Inflammatory macrophage treated with lipopolysaccharide for 1 hour (primary cell): ENCODE results near the gene B4GALT7.

Experiments used
- DNase-seq, 2 donors: peaks; one replicate each; pipeline ENCODE4 v3.0.0-alpha.2; 2020 to 2022

The B4GALT7 gene

GRCh38 chr5:177594071-177594470 lies 5.9 kb upstream of the B4GALT7 start:
- no peak for DNase-seq

DNA sequence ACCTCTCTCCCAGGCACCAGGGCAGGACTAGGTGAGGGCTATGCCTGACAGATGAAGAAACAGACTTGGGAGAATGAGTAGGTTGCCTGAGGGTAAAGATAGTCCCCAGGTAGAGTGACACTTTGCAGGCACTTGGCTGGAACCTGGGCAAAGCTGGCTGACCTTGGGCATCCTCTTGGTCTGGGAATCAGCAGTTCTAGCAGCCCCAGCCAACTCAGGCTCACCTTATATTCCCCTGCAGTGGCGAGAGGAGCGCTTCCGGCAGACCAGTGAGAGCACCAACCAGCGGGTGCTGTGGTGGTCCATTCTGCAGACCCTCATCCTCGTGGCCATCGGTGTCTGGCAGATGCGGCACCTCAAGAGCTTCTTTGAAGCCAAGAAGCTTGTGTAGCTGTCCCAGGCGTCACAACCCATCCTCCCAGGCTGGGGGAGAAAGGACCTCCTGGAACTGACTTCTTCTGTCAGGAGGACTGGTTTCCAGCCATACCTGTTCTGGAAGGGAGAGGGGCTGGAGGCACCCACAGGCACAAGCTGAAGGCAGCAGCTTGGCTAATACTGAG lies 4.8 kb upstream of the B4GALT7 start:
- DNase-seq: no peak

DNA sequence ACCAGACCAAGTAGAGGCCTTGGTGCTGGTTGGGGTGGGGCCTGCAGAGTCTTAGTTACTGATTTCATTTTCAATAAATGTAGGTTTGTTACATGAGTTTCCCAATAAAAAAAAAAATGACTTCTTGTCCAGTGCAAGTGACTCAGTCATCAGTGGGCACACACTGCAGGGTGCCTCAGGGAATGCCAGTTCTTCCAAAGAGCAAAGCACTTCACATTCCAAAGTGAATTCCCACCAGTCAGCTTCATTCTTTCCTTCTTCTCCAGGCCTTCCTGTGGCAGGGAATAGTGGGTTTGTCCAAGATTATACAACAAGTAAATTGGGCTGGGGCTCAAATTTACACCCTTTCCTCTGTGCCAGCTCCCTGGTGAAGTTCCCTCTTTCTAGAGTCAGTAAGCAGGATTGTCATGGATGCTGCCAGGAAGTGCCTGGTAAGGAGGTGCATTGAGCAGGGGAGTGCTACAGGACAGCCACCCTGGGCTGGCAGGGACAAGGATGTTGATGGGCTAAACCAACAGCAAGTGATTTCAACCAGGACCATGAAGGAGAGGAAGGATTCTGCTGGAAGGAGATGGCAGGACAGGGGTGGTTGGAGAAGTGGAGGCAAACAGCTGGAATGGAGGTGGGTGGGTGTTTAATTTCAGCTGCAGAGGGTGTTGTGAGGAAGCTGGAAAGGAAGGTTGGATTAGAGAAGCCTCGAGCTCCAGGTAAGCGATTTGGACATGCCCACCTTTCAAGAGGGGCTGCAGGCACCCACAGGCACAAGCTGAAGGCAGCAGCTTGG lies 3.7 kb upstream of the B4GALT7 start:
- DNase-seq: no peak

DNA sequence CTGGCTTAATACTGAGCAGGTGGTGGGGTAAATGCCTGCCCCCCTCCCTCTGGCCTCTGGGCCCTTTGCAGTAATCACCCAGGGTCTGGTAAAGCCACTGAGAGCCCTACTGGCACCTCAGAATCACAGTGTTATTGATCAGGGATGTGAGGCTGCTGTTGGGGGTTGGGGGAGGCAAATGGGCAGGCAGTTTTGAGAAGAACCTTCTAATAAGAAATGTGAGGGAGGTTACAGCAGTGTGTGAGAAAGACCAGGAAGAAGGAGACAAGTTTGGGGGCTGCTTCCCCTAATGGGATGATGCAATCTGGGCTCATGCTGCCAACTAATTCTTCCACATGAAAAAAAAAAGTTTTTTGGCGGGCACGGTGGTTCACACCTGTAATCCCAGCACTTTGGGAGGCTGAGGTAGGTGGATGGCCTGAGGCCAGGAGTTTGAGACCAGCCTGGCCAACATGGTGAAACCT lies 3.1 kb upstream of the B4GALT7 start:
- DNase-seq: no peak

DNA sequence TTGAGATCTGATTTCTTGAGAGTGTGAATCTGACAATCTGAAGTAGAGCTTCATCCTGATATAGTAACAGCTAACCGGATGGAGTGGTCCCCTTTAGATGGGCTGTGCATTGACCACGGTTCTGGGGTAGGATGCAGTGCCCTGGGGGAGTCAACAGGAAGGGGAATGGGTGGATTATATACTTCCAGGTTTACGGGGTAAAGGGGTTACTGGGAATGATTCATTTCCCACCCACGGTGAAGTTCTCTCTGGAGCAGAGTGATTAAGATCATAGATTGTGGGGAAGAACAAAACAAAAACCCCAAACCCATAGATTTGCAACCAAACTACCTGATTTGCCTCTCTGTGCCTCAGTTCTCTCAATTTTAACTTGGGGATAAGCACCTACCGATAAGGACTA lies 1.5 kb upstream of the B4GALT7 start:
- peak in 1 of 2 donors; percentile 5 for DNase-seq

- no peak for DNase-seq
Observed at GRCh38 chr5:177600508-177601018, 631 bp downstream of the B4GALT7 start.

GRCh38 chr5:177601126-177601525 lies 1.2 kb downstream of the B4GALT7 start:
- no peak for DNase-seq

DNA sequence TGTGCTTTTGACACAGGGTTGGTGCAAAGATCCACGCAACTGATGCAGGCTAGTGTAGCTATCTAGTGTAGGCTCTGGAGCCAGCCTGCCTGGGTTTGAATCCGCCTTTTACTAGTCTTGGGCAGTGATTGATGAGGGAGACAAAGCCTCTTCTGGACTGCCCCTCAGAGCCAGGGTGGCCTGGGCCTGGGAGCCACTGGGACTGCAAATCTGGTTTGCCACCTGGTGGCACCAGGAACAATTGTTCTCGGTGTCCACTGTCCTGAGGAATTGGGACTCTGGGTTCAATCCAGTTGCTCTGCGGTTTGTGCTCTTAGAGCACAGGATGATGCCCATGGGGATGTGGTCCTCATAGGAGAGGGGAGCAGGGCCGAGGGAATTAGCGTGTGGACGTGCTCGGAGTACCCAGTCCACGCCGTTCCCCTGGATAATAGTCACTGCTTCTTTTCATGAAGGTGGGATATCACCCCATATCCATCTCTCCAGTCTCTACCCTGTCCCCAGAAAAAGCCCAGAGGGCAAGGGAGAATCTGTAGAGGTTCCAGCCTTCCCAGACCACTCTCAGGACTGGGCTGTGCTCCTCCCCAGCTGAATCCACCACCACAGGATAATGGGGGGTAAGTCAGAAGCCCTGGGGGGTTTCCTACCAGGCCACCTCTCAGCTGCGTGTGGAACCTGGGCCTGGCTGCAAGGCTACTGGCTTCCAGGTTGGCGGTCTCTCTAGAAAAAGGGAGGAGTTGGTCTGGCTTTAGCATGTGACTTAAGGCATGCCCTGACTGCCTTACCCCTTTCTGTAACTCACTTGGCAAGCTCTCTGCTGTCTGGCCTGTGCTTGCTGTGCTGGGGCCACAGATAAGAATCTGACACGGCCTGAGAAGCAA lies 1.9 kb downstream of the B4GALT7 start:
- DNase-seq: no peak

GRCh38 chr5:177602458-177602830 lies 2.5 kb downstream of the B4GALT7 start:
- DNase-seq: no peak

DNA sequence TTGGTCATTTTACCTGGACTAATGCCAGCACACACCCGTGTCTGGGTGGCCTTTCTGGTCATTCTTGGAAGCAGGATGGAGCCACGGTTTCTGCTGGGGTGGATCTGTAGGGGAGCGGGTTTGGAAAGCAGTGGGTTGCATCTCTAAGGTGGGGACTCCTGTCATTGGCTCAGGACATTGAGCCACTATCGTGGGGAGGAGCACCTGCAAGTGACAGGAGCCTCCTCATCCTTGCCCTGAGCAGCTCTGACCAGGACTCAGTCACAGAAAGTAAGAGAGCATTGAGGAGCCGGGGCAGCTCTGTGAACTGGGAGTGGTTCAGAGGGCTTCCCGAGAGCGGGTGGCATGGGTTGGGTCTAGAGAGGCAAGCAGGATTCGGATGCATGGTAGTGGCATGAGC lies 3.7 kb downstream of the B4GALT7 start:
- no peak for DNase-seq

DNA sequence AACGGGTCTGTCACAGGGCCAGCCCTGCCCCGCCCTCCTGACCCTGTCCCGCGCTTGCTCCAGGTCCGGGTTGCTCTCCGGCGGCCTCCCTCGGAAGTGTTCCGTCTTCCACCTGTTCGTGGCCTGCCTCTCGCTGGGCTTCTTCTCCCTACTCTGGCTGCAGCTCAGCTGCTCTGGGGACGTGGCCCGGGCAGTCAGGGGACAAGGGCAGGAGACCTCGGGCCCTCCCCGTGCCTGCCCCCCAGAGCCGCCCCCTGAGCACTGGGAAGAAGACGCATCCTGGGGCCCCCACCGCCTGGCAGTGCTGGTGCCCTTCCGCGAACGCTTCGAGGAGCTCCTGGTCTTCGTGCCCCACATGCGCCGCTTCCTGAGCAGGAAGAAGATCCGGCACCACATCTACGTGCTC lies 4.2 kb downstream of the B4GALT7 start:
- no peak for DNase-seq

- DNase-seq: no peak
Observed at GRCh38 chr5:177604656-177605055, 4.7 kb downstream of the B4GALT7 start.

DNA sequence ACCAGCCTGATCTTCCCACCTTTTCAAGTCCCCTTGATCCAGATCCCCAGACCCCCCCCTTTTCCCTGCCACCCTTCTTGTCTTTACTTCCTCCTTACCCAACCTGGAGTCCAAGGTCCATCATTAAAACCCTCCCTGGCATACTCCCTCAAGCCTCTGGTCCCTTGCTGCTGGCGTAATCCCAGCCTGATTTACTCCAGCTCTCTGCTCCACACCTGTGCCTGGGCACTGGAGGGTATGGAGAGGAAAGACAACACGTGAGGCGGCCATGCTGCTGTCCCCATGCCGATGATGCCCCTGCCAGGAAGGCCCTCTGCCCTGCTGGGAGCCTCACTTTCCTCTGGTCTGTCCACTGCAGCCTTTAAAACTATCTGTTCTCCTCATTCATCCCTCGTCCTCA lies 5.1 kb downstream of the B4GALT7 start:
- no peak for DNase-seq

DNA sequence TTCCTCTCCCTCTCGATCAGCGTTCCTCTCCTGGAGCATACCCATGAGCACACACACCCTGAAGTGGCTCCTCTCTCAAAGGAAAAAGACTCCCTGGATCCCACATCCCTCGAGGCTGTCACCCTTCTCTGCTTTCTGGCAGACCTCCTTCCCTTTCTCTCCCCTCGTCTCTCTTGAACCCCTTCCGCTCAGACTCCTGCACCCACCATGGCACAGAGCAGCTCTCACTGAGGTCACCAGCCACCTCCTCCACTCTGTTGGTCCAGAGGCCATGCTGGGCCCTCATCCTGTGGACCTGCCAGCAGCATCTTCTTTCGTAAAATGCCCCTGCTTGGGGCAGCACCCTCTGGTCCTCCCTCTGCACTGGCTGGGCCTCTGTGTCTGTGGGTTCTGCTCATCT lies 5.7 kb downstream of the B4GALT7 start:
- DNase-seq: no peak

DNA sequence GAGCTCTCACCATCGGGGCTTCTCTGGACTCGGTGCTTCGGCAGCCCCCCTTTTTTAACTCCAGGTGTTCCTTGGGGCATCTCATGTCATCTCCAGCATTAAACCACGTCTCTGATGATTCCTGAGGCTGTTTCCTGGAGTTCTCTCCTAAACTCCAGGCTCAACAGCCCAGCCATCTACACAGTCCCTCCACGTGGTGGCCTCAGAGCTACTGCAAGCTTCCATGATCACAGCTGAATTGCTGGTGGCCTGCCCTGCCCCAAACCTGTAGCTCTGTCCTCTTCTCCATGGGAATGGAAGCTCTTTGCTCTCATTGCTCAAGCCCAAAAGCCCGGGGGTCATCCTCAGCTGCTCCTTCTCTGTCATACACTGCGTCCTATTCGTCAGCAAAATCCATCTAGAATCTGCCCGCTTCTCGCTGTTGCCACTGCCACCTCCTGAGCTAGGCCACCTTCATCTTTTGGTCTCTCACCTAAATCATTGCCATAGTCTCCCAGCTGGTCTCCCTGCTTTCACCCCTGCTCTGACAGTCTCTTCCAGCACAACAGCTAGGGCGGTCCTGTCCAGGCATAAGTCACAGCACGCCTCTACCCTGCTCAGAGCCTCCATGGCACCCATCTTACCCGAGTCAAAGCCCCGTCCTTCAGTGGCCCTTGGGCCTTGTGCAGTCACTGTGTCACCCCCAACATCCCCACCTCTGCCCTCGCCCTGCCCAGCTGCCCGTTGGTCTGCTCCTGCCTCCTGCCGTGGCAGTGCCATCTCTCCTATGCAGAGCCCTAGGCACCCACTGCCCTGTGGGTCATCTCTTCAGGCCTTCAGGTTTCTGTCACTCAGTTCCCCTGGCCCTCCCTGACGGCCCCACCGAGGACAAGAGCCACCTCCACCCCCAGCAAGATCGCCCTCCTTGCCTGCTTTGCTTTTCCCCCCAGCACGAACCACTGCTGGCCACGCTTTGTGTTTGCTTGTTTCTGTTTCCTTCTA lies 6.4 kb downstream of the B4GALT7 start:
- DNase-seq: no peak

- no peak for DNase-seq
Observed at GRCh38 chr5:177607115-177607451, 7.2 kb downstream of the B4GALT7 start.

GRCh38 chr5:177607452-177608192 lies 7.7 kb downstream of the B4GALT7 start:
- DNase-seq: peak; percentile 39 to 68

- no peak for DNase-seq
Observed at GRCh38 chr5:177608243-177609075, 8.5 kb downstream of the B4GALT7 start.

DNA sequence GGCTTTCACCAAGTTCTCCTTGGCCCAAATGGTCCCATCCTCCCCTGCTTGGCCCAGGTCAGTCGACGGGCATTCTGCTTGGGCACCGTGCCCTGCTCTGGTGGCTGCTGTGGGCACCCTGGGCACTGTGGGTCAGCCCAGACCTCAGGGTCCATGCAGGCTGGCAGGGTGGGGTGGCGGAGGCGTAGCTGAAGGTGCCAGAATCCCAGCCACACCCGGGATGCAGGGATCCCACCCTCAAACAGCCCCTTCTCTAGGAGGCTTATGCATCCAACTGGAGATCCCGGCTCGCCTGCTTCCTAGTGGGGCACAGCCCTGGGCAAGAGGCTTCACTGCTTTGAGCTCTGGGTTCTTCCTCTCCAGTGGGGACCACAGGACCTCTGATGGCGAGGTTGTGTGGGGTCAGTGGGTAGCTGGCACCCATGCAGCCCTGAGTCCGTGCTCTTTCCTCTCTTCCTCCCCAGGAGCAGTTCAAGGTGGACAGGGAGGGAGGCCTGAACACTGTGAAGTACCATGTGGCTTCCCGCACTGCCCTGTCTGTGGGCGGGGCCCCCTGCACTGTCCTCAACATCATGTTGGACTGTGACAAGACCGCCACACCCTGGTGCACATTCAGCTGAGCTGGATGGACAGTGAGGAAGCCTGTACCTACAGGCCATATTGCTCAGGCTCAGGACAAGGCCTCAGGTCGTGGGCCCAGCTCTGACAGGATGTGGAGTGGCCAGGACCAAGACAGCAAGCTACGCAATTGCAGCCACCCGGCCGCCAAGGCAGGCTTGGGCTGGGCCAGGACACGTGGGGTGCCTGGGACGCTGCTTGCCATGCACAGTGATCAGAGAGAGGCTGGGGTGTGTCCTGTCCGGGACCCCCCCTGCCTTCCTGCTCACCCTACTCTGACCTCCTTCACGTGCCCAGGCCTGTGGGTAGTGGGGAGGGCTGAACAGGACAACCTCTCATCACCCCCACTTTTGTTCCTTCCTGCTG lies 9.4 kb downstream of the B4GALT7 start:
- no peak for DNase-seq
